Trophoblast cell (in vitro differentiated cells and primary cell): Measurements from ENCODE around the gene CLEC16A.

Source experiments
- DNase-seq, 2 donors: peaks; one replicate each; pipeline ENCODE4 v3.0.0-alpha.2; 2016
- H2AFZ ChIP-seq: 2 replicates; pipeline ENCODE4 v1.6.1; 2013; ENCODE audit warnings: low read length, moderate library complexity, mild to moderate bottlenecking; ENCODE audit not compliant: insufficient read depth, poor library complexity
- H2AK5ac ChIP-seq: 2 replicates; pipeline ENCODE4 v1.6.1; 2013; ENCODE audit warnings: mild to moderate bottlenecking, low read length
- H2BK120ac ChIP-seq: 2 replicates; pipeline ENCODE4 v1.6.1; 2013; ENCODE audit warnings: low read length, mild to moderate bottlenecking, moderate library complexity; ENCODE audit not compliant: insufficient read depth, poor library complexity
- H2BK12ac ChIP-seq: 2 replicates; pipeline ENCODE4 v1.6.1; 2013; ENCODE audit warnings: mild to moderate bottlenecking, low read length, moderate library complexity
- H2BK5ac ChIP-seq: 2 replicates; pipeline ENCODE4 v1.6.1; 2013; ENCODE audit warnings: low read length, low read depth, moderate library complexity, mild to moderate bottlenecking; ENCODE audit not compliant: poor library complexity
- H3K14ac ChIP-seq: 2 replicates; pipeline ENCODE4 v1.6.1; 2013; ENCODE audit warnings: mild to moderate bottlenecking, low read length
- H3K18ac ChIP-seq: 2 replicates; pipeline ENCODE4 v1.6.1; 2013; ENCODE audit warnings: mild to moderate bottlenecking, low read length
- H3K23ac ChIP-seq: 2 replicates; pipeline ENCODE4 v1.6.1; 2013; ENCODE audit warnings: low read length
- H3K27ac ChIP-seq: 2 replicates; pipeline ENCODE4 v1.5.1; 2013; ENCODE audit warnings: low read depth, mild to moderate bottlenecking, inconsistent platforms, low read length, moderate library complexity
- H3K27me3 ChIP-seq: 2 replicates; pipeline ENCODE4 v1.6.1; 2013; ENCODE audit warnings: inconsistent platforms, mild to moderate bottlenecking, low read length, moderate library complexity; ENCODE audit not compliant: insufficient read depth
- H3K36me3 ChIP-seq, 2 experiments: 1 replicate in 1 of 2; 2 replicates in 1 of 2; pipeline ENCODE4 v1.6.1; 2013; ENCODE audit warnings: low read length in 2 of 2, mild to moderate bottlenecking in 2 of 2, moderate library complexity in 1 of 2; ENCODE audit not compliant: insufficient read depth in 2 of 2, control insufficient read depth in 1 of 2
- H3K4ac ChIP-seq: 2 replicates; pipeline ENCODE4 v1.6.1; 2013; ENCODE audit warnings: low read depth, mild to moderate bottlenecking, low read length, moderate library complexity
- H3K4me1 ChIP-seq, 2 experiments: 1 replicate in 1 of 2; 2 replicates in 1 of 2; pipeline ENCODE4 v1.6.1; 2013; ENCODE audit warnings: low read length in 2 of 2, mild to moderate bottlenecking in 2 of 2, moderate library complexity in 1 of 2; ENCODE audit not compliant: insufficient read depth in 2 of 2, control insufficient read depth in 1 of 2
- H3K4me2 ChIP-seq: 2 replicates; pipeline ENCODE4 v1.6.1; 2013; ENCODE audit warnings: inconsistent platforms, mild to moderate bottlenecking, low read length, moderate library complexity
- H3K4me3 ChIP-seq: 2 replicates; pipeline ENCODE4 v1.5.1; 2013; ENCODE audit warnings: mild to moderate bottlenecking, low read depth, low read length, inconsistent platforms
- H3K79me1 ChIP-seq: one replicate; pipeline ENCODE4 v1.6.1; 2013; ENCODE audit warnings: low read length
- H3K79me2 ChIP-seq: 2 replicates; pipeline ENCODE4 v1.6.1; 2013; ENCODE audit warnings: low read length, mild to moderate bottlenecking; ENCODE audit not compliant: control insufficient read depth, insufficient read depth, poor library complexity
- H3K9ac ChIP-seq: 2 replicates; pipeline ENCODE4 v1.6.1; 2013; ENCODE audit warnings: mild to moderate bottlenecking, low read length
- H3K9me3 ChIP-seq: 2 replicates; pipeline ENCODE4 v1.6.1; 2013; ENCODE audit warnings: low read depth, mild to moderate bottlenecking, control low read depth, inconsistent platforms, low read length; ENCODE audit not compliant: insufficient read depth
- H4K12ac ChIP-seq: 2 replicates; pipeline ENCODE4 v1.6.1; 2013; ENCODE audit warnings: low read depth, mild to moderate bottlenecking, low read length, moderate library complexity
- H4K8ac ChIP-seq: 2 replicates; pipeline ENCODE4 v1.6.1; 2013; ENCODE audit warnings: low read depth, mild to moderate bottlenecking, low read length, moderate library complexity
- H4K91ac ChIP-seq: one replicate; pipeline ENCODE4 v1.6.1; 2013; ENCODE audit warnings: low read depth, mild to moderate bottlenecking, low read length, moderate library complexity
- WGBS: extraction: QIAGEN DNeasy Blood & Tissue Kit; methylation state at CpG from one replicate; pipeline ENCODE4 v1.1.7; 2013; ENCODE audit warnings: missing lambda C conversion rate; ENCODE audit not compliant: insufficient read length, insufficient coverage; ENCODE audit errors: extremely low coverage; 5-methylcytosine and 5-hydroxymethylcytosine counted together

Gene CLEC16A

GRCh38 chr16:11224096-11224893 is 279.9 kb downstream of the CLEC16A start:
- no peaks in the 10 kb centered on the region for H3K4me1 ChIP-seq
- WGBS, result no CpG with 5 or more reads among the region's 24 CpGs

GRCh38 chr16:11224894-11225676 is 280.7 kb downstream of the CLEC16A start:
- H3K18ac ChIP-seq, result no peak overlapping the region
- H3K4ac ChIP-seq, result no peak overlapping the region
- H4K91ac ChIP-seq, result no peak overlapping the region
- no peak overlapping the region for H3K27ac ChIP-seq
- no peaks in the 10 kb centered on the region for H3K36me3 ChIP-seq
- H4K12ac ChIP-seq, result no peak overlapping the region
- no peak overlapping the region for H2BK5ac ChIP-seq
- no peaks in the 10 kb centered on the region for H3K27me3 ChIP-seq
- H3K4me2 ChIP-seq, result no peak overlapping the region
- no peaks in the 10 kb centered on the region for H3K79me2 ChIP-seq
- H2AK5ac ChIP-seq, result no peak overlapping the region
- no peak overlapping the region for H3K14ac ChIP-seq
- no peak overlapping the region for H4K8ac ChIP-seq
- H3K9me3 ChIP-seq, result no peaks in the 10 kb centered on the region
- H3K23ac ChIP-seq, result no peak overlapping the region
- H3K4me1 ChIP-seq, result no peaks in the 10 kb centered on the region
- H3K4me3 ChIP-seq, result no peak overlapping the region
- no peaks in the 10 kb centered on the region for H3K79me1 ChIP-seq
- WGBS, result no CpG with 5 or more reads among the region's 21 CpGs
- no peak overlapping the region for H3K9ac ChIP-seq
- H2AFZ ChIP-seq, result no peak overlapping the region
- no peak for DNase-seq
- no peak overlapping the region for H2BK12ac ChIP-seq
- H2BK120ac ChIP-seq, result no peak overlapping the region

More at GRCh38 chr16:11224096-11224893, 279.9 kb downstream of the CLEC16A start:
- Histone ChIP-seq H3K14ac (no peak overlapping the region), H2BK12ac (no peak overlapping the region), H3K4me3 (no peak overlapping the region), H2BK120ac (no peak overlapping the region), H2AK5ac (no peak overlapping the region), H3K9me3 (no peaks in the 10 kb centered on the region), H3K27ac (no peak overlapping the region), H3K23ac (no peak overlapping the region), H3K18ac (no peak overlapping the region), H2BK5ac (no peak overlapping the region), H3K4me2 (no peak overlapping the region), H3K79me2 (no peaks in the 10 kb centered on the region), H4K12ac (no peak overlapping the region), H3K36me3 (no peaks in the 10 kb centered on the region), H4K91ac (no peak overlapping the region), H2AFZ (no peak overlapping the region), H3K9ac (no peak overlapping the region), H3K27me3 (no peaks in the 10 kb centered on the region), H3K79me1 (no peaks in the 10 kb centered on the region), H3K4ac (no peak overlapping the region), H4K8ac (no peak overlapping the region)
- DNase-seq, result peak in 1 of 2 donors; percentile 28

- Histone ChIP-seq H2BK120ac (no peak overlapping the region), H3K36me3 (no peaks in the 10 kb centered on the region)
These were observed 281.5 kb downstream of the CLEC16A start for GRCh38 chr16:11225677-11226549.

GRCh38 chr16:11229432-11229831 is 285.1 kb downstream of the CLEC16A start:
- no peak overlapping the region for H3K4me3 ChIP-seq
- H3K4me2 ChIP-seq, result no peak overlapping the region
- H3K4ac ChIP-seq, result no peak overlapping the region
- no peak overlapping the region for H4K91ac ChIP-seq
- no peaks in the 10 kb centered on the region for H3K79me2 ChIP-seq
- WGBS, result no CpG with 5 or more reads among the region's 5 CpGs
- H2AK5ac ChIP-seq, result no peak overlapping the region
- H3K14ac ChIP-seq, result no peak overlapping the region
- no peaks in the 10 kb centered on the region for H3K36me3 ChIP-seq
- H3K9me3 ChIP-seq, result no peaks in the 10 kb centered on the region
- H3K27me3 ChIP-seq, result no peaks in the 10 kb centered on the region
- DNase-seq, result no peak
- H3K9ac ChIP-seq, result no peak overlapping the region
- H2BK120ac ChIP-seq, result no peak overlapping the region
- H2BK12ac ChIP-seq, result no peak overlapping the region
- no peak overlapping the region for H3K18ac ChIP-seq
- no peak overlapping the region for H4K8ac ChIP-seq
- H2AFZ ChIP-seq, result no peak overlapping the region
- H3K27ac ChIP-seq, result no peak overlapping the region
- H4K12ac ChIP-seq, result no peak overlapping the region
- H3K4me1 ChIP-seq, result no peaks in the 10 kb centered on the region
- no peak overlapping the region for H2BK5ac ChIP-seq
- no peaks in the 10 kb centered on the region for H3K79me1 ChIP-seq
- no peak overlapping the region for H3K23ac ChIP-seq

More at GRCh38 chr16:11225677-11226549, 281.5 kb downstream of the CLEC16A start:
- Histone ChIP-seq H3K79me1 (no peaks in the 10 kb centered on the region), H3K79me2 (no peaks in the 10 kb centered on the region), H3K27ac (no peak overlapping the region), H4K8ac (no peak overlapping the region), H2BK5ac (no peak overlapping the region), H4K12ac (no peak overlapping the region), H2BK12ac (no peak overlapping the region), H3K9me3 (no peaks in the 10 kb centered on the region), H3K4ac (no peak overlapping the region), H3K4me2 (no peak overlapping the region), H3K23ac (no peak overlapping the region), H4K91ac (no peak overlapping the region), H3K18ac (no peak overlapping the region), H3K14ac (no peak overlapping the region), H3K27me3 (no peaks in the 10 kb centered on the region), H3K4me1 (no peaks in the 10 kb centered on the region), H3K9ac (no peak overlapping the region), H2AFZ (no peak overlapping the region), H3K4me3 (no peak overlapping the region), H2AK5ac (no peak overlapping the region)
- no peak for DNase-seq
- WGBS, result no CpG with 5 or more reads among the region's 18 CpGs
